IMR-90 (cell line): ENCODE results near the gene SPAG7. TPM values are rescaled to one million over a fixed set of nuclear protein-coding genes. Genes with fewer than 3 reads are reported as not detected.

Experiments
- ATAC-seq: fragments of 200-7000 bp; cut with Tn5 transposase; 2 replicates; pipeline ENCODE4 v1.9.1; 2020; ENCODE audit warnings: low read depth, mild to moderate bottlenecking, moderate library complexity
- BruUV-seq: library from RNA; stranded (reverse); fragments of 400-500 nt; replicated peaks from 2 replicates; lab custom pipeline; 2021; lab: Mats Ljungman, UMichigan
- CTCF ChIA-PET: fragments of 300-600 bp; formaldehyde crosslinking; extraction: SDS; loops from one replicate; lab custom pipeline; 2021; ENCODE audit warnings: antibody characterized with exemption; lab: Yijun Ruan, JAX
- POLR2A ChIA-PET: fragments of 300-600 bp; sonication (Branson Sonifier 250); formaldehyde crosslinking; loops from one replicate; lab custom pipeline; 2022; ENCODE audit warnings: antibody characterized with exemption; ENCODE audit not compliant: unreplicated experiment; lab: Charles Lee
- DNase-seq: peaks from one replicate; pipeline ENCODE4 v3.0.0; 2013
- H2AFZ ChIP-seq: replicated peaks from 2 replicates; pipeline ENCODE3; 2013; ENCODE audit warnings: low read length, mild to moderate bottlenecking; ENCODE audit not compliant: poor library complexity
- H2AK5ac ChIP-seq: 2 replicates; pipeline ENCODE4 v1.6.1; 2013; ENCODE audit warnings: low read depth, low read length, inconsistent platforms
- H2AK9ac ChIP-seq: replicated peaks from 2 replicates; pipeline ENCODE3; 2013; ENCODE audit warnings: mild to moderate bottlenecking, low read depth, low read length, moderate library complexity; ENCODE audit not compliant: poor library complexity
- H2BK120ac ChIP-seq: 2 replicates; pipeline ENCODE4 v1.6.1; 2013; ENCODE audit warnings: low read depth, low read length, inconsistent platforms
- H2BK15ac ChIP-seq: 3 replicates; pipeline ENCODE4 v1.6.1; 2013; ENCODE audit warnings: low read depth, low read length, inconsistent platforms
- H2BK20ac ChIP-seq: 2 replicates; pipeline ENCODE4 v1.6.1; 2013; ENCODE audit warnings: low read depth, mild to moderate bottlenecking, inconsistent platforms, low read length, moderate library complexity
- H2BK5ac ChIP-seq: 2 replicates; pipeline ENCODE4 v1.6.1; 2013; ENCODE audit warnings: mild to moderate bottlenecking, low read depth, low read length, inconsistent platforms; ENCODE audit not compliant: poor library complexity, severe bottlenecking
- H3K14ac ChIP-seq: replicated peaks from 2 replicates; pipeline ENCODE4 v1.6.1; 2013; ENCODE audit warnings: low read depth, low read length, inconsistent platforms
- H3K18ac ChIP-seq: 2 replicates; pipeline ENCODE4 v1.6.1; 2013; ENCODE audit warnings: low read depth, low read length, control low read depth
- H3K23ac ChIP-seq: 2 replicates; pipeline ENCODE4 v1.6.1; 2013; ENCODE audit warnings: low read depth, low read length, inconsistent platforms
- H3K27ac ChIP-seq: 2 replicates; pipeline ENCODE4 v1.5.1; 2013; ENCODE audit warnings: mild to moderate bottlenecking, control low read depth, low read length; ENCODE audit not compliant: insufficient read depth
- H3K27me3 ChIP-seq: 2 replicates; pipeline ENCODE4 v1.6.1; 2013; ENCODE audit warnings: low read length; ENCODE audit not compliant: control insufficient read depth, insufficient read depth
- H3K36me3 ChIP-seq: 2 replicates; pipeline ENCODE4 v1.6.1; 2013; ENCODE audit warnings: low read length, mixed read lengths; ENCODE audit not compliant: control insufficient read depth, insufficient read depth
- H3K4ac ChIP-seq: 2 replicates; pipeline ENCODE4 v1.6.1; 2013; ENCODE audit warnings: low read depth, low read length, inconsistent platforms
- H3K4me1 ChIP-seq: 2 replicates; pipeline ENCODE4 v1.6.1; 2013; ENCODE audit warnings: low read length, mixed read lengths; ENCODE audit not compliant: control insufficient read depth, insufficient read depth
- H3K4me2 ChIP-seq: 2 replicates; pipeline ENCODE4 v1.6.1; 2013; ENCODE audit warnings: low read depth, mild to moderate bottlenecking, control low read depth, low read length, moderate library complexity
- H3K4me3 ChIP-seq: 2 replicates; pipeline ENCODE4 v1.5.1; 2013; ENCODE audit warnings: low read depth, mild to moderate bottlenecking, control low read depth, low read length, moderate library complexity; ENCODE audit not compliant: insufficient read depth
- H3K56ac ChIP-seq: 2 replicates; pipeline ENCODE4 v1.6.1; 2013; ENCODE audit warnings: low read length, inconsistent platforms; ENCODE audit not compliant: insufficient read depth; ENCODE audit errors: extremely low read depth
- H3K79me1 ChIP-seq, 2 experiments: 2 replicates each; pipeline ENCODE4 v1.6.1; 2013; ENCODE audit warnings: low read length in 2 of 2, inconsistent platforms in 1 of 2, low read depth in 1 of 2
- H3K9ac ChIP-seq: 2 replicates; pipeline ENCODE4 v1.6.1; 2013; ENCODE audit warnings: low read depth, low read length, control low read depth
- H3K9me1 ChIP-seq: 2 replicates; pipeline ENCODE4 v1.6.1; 2013; ENCODE audit warnings: low read length, inconsistent platforms; ENCODE audit not compliant: insufficient read depth
- H3K9me3 ChIP-seq: 2 replicates; pipeline ENCODE4 v1.6.1; 2013; ENCODE audit warnings: low read length; ENCODE audit not compliant: control insufficient read depth, insufficient read depth
- H4K20me1 ChIP-seq: 2 replicates; pipeline ENCODE4 v1.6.1; 2013; ENCODE audit warnings: low read length, inconsistent platforms; ENCODE audit not compliant: insufficient read depth
- H4K5ac ChIP-seq: 2 replicates; pipeline ENCODE4 v1.6.1; 2013; ENCODE audit warnings: mild to moderate bottlenecking, low read depth, low read length, control low read depth
- H4K8ac ChIP-seq, 2 experiments: 2 replicates each; pipeline ENCODE4 v1.6.1; 2013; ENCODE audit warnings: low read depth in 2 of 2, low read length in 2 of 2, control low read depth in 1 of 2, inconsistent platforms in 1 of 2
- H4K91ac ChIP-seq: 2 replicates; pipeline ENCODE4 v1.6.1; 2013; ENCODE audit warnings: low read depth, low read length, inconsistent platforms; ENCODE audit not compliant: insufficient read depth
- BHLHE40 ChIP-seq: fragments of 150-350 bp; IDR thresholded peaks from 2 replicates; pipeline ENCODE4 v1.6.1; 2016; ENCODE audit warnings: mild to moderate bottlenecking, low read depth, low read length
- CEBPB ChIP-seq: IDR thresholded peaks from 2 replicates; pipeline ENCODE4 v1.6.1; 2012; ENCODE audit warnings: low read depth, low read length, improper control_type of control experiment
- CHD1 ChIP-seq: IDR thresholded peaks from 2 replicates; pipeline ENCODE4 v1.6.1; 2012; ENCODE audit warnings: low read depth, low read length, improper control_type of control experiment
- FOS ChIP-seq: fragments of 150-350 bp; IDR thresholded peaks from 2 replicates; pipeline ENCODE4 v1.6.1; 2016; ENCODE audit warnings: low read depth, low read length
- MAFK ChIP-seq: IDR thresholded peaks from 2 replicates; pipeline ENCODE4 v1.6.1; 2012; ENCODE audit warnings: low read depth, low read length, improper control_type of control experiment
- MAZ ChIP-seq: IDR thresholded peaks from 2 replicates; pipeline ENCODE4 v1.6.1; 2012; ENCODE audit warnings: low read depth, mild to moderate bottlenecking, low read length, improper control_type of control experiment, moderate library complexity, borderline replicate concordance
- MXI1 ChIP-seq: IDR thresholded peaks from 2 replicates; pipeline ENCODE4 v1.6.1; 2012; ENCODE audit warnings: low read depth, mild to moderate bottlenecking, low read length, moderate library complexity, borderline replicate concordance
- NFE2L2 ChIP-seq: fragments of 150-350 bp; IDR thresholded peaks from 2 replicates; pipeline ENCODE4 v1.6.1; 2016; ENCODE audit warnings: low read depth, mild to moderate bottlenecking, low read length
- POLR2A ChIP-seq: IDR thresholded peaks from 2 replicates; pipeline ENCODE4 v1.6.1; 2012; ENCODE audit warnings: mild to moderate bottlenecking, low read depth, low read length
- RAD21 ChIP-seq: IDR thresholded peaks from 2 replicates; pipeline ENCODE4 v1.6.1; 2012; ENCODE audit warnings: low read length, improper control_type of control experiment
- RCOR1 ChIP-seq: IDR thresholded peaks from 2 replicates; pipeline ENCODE4 v1.6.1; 2012; ENCODE audit warnings: mild to moderate bottlenecking, low read length, improper control_type of control experiment; ENCODE audit not compliant: insufficient replicate concordance
- RFX5 ChIP-seq: IDR thresholded peaks from 2 replicates; pipeline ENCODE4 v1.8.0; 2012; ENCODE audit warnings: low read depth, mild to moderate bottlenecking, low read length, moderate library complexity
- SMC3 ChIP-seq: fragments of 150-350 bp; IDR thresholded peaks from 2 replicates; pipeline ENCODE4 v1.6.1; 2016; ENCODE audit warnings: low read depth, mild to moderate bottlenecking, antibody characterized with exemption, low read length, moderate library complexity
- WGBS, 2 experiments: methylation state at CpG; one replicate each; pipeline versions ENCODE4 v1.1.5 to v1.1.7; 2013; ENCODE audit warnings: missing lambda C conversion rate in 2 of 2; ENCODE audit not compliant: insufficient read length in 1 of 2; ENCODE audit errors: extremely low coverage in 2 of 2; 5-methylcytosine and 5-hydroxymethylcytosine counted together
- dilution Hi-C: fragments of 300-500 bp; cut with HindIII; formaldehyde crosslinking; loops from one replicate; pipeline ENCODE4 v1.14.3; 2018; ENCODE audit warnings: low sequenced_read_pairs; ENCODE audit not compliant: unreplicated experiment
- in situ Hi-C: fragments of 300-500 bp; cut with MboI; formaldehyde crosslinking; loops from 3 replicates; pipeline ENCODE4 v1.14.3; 2019; ENCODE audit warnings: low sequenced_read_pairs, inconsistent platforms, mixed read lengths
- intact Hi-C: fragments of 100-400 bp; cut with micrococcal nuclease; formaldehyde crosslinking; loops from 2 replicates; pipeline ENCODE4 v1.10.0; 2022
- polyA plus RNA-seq, 3 experiments: library from polyadenylated mRNA; depleted of rRNA; stranded (reverse); fragments of >200 nt; gene quantifications; 2 replicates each; pipeline ENCODE4 v1.2.3, GENCODE V29; 2012; ENCODE audit warnings: low replicate concordance in 1 of 3
- total RNA-seq: library from RNA; depleted of rRNA; stranded (reverse); fragments of >200 nt; gene quantifications from 2 replicates; pipeline ENCODE4 v1.2.3, GENCODE V29; 2012
- TF ChIP-seq, protein P1 (sequence below): fragments of 150-350 bp; IDR thresholded peaks from 2 replicates; pipeline ENCODE4 v1.6.1; 2016; ENCODE audit warnings: low read depth, mild to moderate bottlenecking, low read length, moderate library complexity, borderline replicate concordance
- TF ChIP-seq, protein P2 (sequence below): conservative IDR thresholded peaks from 2 replicates; pipeline ENCODE4 v1.5.1; 2012; ENCODE audit warnings: mild to moderate bottlenecking, low read depth, low read length, improper control_type of control experiment
- TF ChIP-seq, protein P3 (sequence below): fragments of 150-350 bp; IDR thresholded peaks from 2 replicates; pipeline ENCODE4 v1.6.1; 2017; ENCODE audit warnings: mild to moderate bottlenecking, antibody characterized with exemption, low read length, low read depth

Gene SPAG7
- total and polyA plus RNA-seq, 2 of the 4 experiments (the other 2 are of a cell fraction) = 50.2 to 108 TPM

DNA sequence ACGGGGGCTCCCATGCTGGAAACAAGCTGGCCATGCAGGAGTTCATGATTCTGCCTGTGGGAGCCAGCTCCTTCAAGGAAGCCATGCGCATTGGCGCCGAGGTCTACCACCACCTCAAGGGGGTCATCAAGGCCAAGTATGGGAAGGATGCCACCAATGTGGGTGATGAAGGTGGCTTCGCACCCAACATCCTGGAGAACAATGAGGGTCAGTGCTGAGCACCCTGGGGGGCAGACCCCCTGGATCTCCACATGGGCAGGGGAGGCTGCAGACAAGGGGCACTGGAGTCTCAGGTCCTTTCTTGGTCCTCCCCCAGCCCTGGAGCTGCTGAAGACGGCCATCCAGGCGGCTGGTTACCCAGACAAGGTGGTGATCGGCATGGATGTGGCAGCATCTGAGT lies 12.5 kb downstream of the SPAG7 start:
- ChIA-PET CTCF (no interaction called here), POLR2A (interaction anchor here (0.6 kb wide), 1 partner anchor 12 kb away, joined by 8 read pairs; no protein-coding TSS in a partner anchor)
- Histone ChIP-seq H4K20me1 (no peaks in the 10 kb centered on the region), H2AK9ac (peak overlapping the region; percentile 28), H2BK15ac (no peak overlapping the region), H3K9me3 (no peaks in the 10 kb centered on the region), H2BK5ac (no peak overlapping the region), H3K18ac (no peak overlapping the region), H3K4me3 (no peak overlapping the region), H3K36me3 (peaks cover 12% of the 10 kb centered on the region), H3K27ac (no peak overlapping the region), H3K9ac (no peak overlapping the region), H3K23ac (no peak overlapping the region), H3K9me1 (peaks cover 27% of the 10 kb centered on the region; the same call in 1 of the 2 replicates), H3K27me3 (no peaks in the 10 kb centered on the region), H2AK5ac (no peak overlapping the region), H3K4ac (no peak overlapping the region), H3K4me1 (peaks cover 28% of the 10 kb centered on the region), H4K8ac (no peak overlapping the region), H2AFZ (no peak overlapping the region), H3K14ac (no peak overlapping the region), H2BK120ac (no peak overlapping the region), H2BK20ac (no peak overlapping the region), H3K4me2 (no peak overlapping the region), H4K5ac (no peak overlapping the region), H3K56ac (no peak overlapping the region), H3K79me1 (peaks cover 12 to 27% of the 10 kb centered on the region in 2 experiments; a peak in 3 of 4 replicates), H4K91ac (no peak overlapping the region)
- no peak for TF ChIP-seq FOS
- TF ChIP-seq, protein P1, sequence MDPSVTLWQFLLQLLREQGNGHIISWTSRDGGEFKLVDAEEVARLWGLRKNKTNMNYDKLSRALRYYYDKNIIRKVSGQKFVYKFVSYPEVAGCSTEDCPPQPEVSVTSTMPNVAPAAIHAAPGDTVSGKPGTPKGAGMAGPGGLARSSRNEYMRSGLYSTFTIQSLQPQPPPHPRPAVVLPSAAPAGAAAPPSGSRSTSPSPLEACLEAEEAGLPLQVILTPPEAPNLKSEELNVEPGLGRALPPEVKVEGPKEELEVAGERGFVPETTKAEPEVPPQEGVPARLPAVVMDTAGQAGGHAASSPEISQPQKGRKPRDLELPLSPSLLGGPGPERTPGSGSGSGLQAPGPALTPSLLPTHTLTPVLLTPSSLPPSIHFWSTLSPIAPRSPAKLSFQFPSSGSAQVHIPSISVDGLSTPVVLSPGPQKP = no peak
- TF ChIP-seq CHD1 = no peak
- no peak for TF ChIP-seq RCOR1
- no peak for TF ChIP-seq CEBPB
- TF ChIP-seq RAD21 = no peak
- TF ChIP-seq BHLHE40 = no peak
- TF ChIP-seq MXI1 = no peak
- TF ChIP-seq, protein P2, sequence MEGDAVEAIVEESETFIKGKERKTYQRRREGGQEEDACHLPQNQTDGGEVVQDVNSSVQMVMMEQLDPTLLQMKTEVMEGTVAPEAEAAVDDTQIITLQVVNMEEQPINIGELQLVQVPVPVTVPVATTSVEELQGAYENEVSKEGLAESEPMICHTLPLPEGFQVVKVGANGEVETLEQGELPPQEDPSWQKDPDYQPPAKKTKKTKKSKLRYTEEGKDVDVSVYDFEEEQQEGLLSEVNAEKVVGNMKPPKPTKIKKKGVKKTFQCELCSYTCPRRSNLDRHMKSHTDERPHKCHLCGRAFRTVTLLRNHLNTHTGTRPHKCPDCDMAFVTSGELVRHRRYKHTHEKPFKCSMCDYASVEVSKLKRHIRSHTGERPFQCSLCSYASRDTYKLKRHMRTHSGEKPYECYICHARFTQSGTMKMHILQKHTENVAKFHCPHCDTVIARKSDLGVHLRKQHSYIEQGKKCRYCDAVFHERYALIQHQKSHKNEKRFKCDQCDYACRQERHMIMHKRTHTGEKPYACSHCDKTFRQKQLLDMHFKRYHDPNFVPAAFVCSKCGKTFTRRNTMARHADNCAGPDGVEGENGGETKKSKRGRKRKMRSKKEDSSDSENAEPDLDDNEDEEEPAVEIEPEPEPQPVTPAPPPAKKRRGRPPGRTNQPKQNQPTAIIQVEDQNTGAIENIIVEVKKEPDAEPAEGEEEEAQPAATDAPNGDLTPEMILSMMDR = no peak
- TF ChIP-seq SMC3 = no peak
- no peak for TF ChIP-seq RFX5
- TF ChIP-seq MAZ = no peak
- no peak for TF ChIP-seq POLR2A
- TF ChIP-seq NFE2L2 = no peak
- TF ChIP-seq MAFK = no peak
- TF ChIP-seq, protein P3, sequence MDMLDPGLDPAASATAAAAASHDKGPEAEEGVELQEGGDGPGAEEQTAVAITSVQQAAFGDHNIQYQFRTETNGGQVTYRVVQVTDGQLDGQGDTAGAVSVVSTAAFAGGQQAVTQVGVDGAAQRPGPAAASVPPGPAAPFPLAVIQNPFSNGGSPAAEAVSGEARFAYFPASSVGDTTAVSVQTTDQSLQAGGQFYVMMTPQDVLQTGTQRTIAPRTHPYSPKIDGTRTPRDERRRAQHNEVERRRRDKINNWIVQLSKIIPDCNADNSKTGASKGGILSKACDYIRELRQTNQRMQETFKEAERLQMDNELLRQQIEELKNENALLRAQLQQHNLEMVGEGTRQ = no peak
- BruUV-seq = no TSS peak
- no peak for ATAC-seq
- dilution Hi-C loops (no loop called here), in situ Hi-C loops (no loop called here), intact Hi-C loops (no loop called here)
- 100% methylated on average over 3 of the region's 8 CpGs; no CpG with 5 or more reads in 1 of the 2 experiments for WGBS, 2 experiments
- no peak for DNase-seq
